Neural progenitor cell (in vitro differentiated cells): ENCODE results near the gene MRPS10.

Source experiments
- CTCF ChIP-seq: fragments of 200-600 bp; sonication (generic); IDR thresholded peaks from 2 replicates; pipeline ENCODE4 v1.5.1; 2017; ENCODE audit warnings: antibody characterized with exemption, mild to moderate bottlenecking
- EZH2 ChIP-seq: fragments of 200-600 bp; sonication (generic); IDR thresholded peaks from 2 replicates; pipeline ENCODE4 v1.6.1; 2017; ENCODE audit warnings: antibody characterized with exemption, mild to moderate bottlenecking, moderate library complexity

- TF ChIP-seq CTCF (no peak), EZH2 (no peak)
These were observed 17.6 kb downstream of the MRPS10 start for GRCh38 chr6:42200035-42200434.
